DMS53 (cell line): ENCODE results near the gene IL17RE.
"Not testable (repeated sequence)": the region's sequence is repeated elsewhere in the genome, so short reads cannot be mapped to it uniquely, and the experiment has no call there.

Source experiments
- DNase-seq: peaks from one replicate; lab custom pipeline; 2025; lab: John Stamatoyannopoulos, UW

Gene IL17RE

DNA sequence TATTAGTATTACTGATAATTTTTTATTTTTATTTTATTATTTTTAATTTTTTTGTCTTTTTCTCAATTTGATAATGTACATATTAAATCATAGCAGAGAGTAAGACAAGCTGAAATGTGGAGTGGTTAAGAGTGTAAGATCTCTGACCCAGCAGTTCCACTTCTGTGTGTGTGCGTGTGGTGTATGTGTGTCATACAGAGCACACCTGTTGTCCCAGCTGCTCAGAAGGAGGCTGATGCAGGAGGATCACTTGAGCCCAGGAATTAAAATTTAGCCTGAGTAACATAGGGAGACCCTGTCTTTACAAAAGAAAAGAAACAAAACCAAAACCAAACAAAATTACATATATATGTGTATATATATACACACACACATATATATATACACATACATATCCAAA is 21.2 kb upstream of the IL17RE start:
- peak; percentile 59 for DNase-seq

DNA sequence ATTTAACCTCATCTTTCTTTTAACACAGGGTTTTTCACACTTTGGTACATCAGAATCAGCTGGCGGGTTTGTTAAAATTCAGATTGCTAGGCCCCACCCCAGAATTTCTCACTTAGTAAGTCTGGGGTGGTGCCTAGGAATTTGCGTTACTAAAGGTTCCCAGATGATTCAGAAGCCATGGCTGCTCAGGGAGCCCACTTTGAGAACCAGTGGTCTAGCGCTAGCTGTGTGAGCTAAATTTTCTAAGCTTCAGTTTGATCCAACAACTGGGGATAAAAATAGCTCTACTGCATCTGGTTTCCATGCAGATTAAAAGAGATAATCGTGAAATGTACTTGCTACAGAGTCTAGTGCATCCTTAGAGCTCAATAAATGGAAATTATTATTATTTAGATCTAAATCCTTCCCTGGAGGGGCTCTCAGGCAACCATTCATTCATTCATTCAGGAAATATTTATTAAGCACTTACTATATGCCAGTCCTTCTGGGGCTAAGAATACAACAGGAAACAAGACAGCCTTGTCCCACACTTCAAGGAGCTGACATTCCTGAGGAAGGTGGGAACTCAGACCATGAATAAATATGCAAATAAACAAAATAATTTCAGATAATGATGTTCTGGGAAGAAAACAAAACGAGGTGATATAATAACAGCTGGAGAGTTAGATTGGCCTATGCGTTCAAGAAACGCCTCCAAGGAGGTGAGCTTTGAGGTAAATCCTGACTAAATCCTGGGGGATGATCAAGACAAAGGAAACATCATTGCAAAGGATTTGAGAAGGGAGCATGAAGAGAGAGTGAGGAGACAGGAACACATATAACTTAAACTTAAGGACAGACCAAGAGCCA is 18.7 kb upstream of the IL17RE start:
- DNase-seq = no peak

DNA sequence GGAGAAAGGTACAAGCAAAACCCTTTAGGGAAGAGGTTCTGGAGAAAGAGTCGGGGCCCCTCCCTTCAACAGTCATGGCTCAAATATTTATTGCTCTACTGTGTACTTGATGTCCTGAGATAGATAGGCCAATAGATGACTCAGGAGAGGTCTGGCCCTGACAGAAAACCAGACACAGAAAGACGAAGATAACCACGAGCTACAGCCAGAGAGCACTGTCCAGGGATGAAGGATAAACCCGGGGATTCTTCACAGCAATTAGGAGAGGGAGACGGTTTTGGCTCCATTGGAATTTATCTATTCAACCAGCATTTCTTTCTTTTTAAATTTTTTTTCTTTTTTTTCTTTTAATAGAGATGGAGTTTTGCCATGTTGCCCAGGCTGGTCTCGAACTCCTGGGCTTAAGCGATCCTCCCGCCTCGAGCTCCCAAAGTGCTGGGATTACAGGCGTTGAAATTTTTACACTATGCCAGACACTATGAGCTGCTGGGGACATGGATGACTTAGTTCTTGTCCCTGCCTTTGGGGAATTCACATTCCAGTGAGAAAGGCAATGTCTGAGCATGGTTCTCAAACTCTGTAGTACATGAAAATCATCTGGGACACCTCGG is 18.0 kb upstream of the IL17RE start:
- DNase-seq = peak; percentile 7

DNA sequence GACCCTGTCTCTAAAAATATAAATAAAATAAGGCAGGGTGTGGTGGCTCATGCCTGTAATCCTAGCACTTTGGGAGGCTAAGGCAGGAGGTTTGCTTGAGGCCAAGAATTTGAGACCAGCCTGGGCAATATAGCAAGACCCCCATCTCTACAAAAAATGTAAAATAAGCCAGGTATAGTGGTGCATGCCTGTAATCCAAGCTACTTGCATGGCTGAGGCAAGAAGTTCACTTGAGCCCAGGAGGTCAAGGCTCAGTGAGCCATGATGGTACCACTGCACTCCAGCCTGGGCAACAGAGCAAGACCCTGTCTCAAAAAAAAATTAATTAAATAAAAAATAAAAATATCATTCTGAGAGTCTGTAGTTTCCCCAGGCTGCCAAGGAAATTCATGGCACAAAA is 16.3 kb upstream of the IL17RE start:
- no peak for DNase-seq

DNA sequence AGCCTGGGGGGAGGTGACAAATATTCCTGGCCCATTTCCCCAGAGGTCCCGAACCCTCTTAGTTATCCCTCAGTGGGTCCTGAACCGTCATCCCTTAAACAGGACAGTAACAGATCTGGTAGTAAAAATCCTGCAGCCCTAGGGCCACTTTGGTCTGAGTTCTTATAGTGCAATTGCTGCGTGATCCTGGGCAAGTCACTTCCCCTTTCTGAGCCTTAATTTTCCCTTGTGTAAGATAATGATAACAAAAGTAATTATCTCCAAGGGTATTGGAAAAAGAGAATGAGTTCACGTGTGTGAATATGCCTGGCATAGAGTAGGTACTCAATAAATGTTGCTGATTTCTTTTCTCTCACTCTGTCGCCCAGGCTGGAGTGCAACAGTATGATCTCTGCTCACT is 15.2 kb upstream of the IL17RE start:
- no peak for DNase-seq

DNA sequence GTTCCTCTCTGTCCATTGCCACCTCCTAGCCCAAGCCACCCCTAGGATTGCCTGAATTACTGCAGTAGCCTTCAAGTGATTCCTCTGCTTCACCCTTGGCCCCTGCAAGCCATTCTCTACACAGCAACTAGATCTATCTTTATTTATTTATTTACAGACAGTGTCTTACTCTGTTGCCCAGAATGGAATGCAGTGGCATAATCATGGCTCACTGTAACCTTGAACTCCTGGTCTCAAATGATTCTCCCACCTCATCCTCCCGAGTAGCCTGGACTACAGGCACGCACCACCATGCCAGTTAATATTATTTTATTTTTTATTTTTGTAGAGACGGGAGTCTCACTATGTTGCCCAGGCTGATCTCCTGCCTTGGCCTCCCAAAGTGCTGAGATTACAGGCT is 14.1 kb upstream of the IL17RE start:
- DNase-seq = no peak

DNA sequence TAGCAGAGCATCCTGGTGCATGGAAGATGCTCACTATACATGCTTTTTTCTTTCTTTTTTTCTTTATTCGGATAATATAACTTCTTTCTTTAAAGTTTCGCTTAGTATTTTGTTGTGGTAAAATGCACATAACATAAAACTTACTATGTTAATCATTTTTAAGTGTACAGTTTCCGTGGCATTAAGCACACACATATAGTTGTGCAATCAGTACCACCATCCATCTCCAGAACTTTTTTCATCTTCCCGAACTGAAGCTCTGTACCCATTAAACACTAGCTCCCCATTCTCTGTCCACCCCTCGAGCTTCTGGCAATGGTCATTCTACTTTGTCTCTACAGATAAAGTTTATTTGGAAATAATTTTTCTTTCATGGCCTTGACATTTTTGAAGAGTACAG is 13.2 kb upstream of the IL17RE start:
- DNase-seq = no peak

DNA sequence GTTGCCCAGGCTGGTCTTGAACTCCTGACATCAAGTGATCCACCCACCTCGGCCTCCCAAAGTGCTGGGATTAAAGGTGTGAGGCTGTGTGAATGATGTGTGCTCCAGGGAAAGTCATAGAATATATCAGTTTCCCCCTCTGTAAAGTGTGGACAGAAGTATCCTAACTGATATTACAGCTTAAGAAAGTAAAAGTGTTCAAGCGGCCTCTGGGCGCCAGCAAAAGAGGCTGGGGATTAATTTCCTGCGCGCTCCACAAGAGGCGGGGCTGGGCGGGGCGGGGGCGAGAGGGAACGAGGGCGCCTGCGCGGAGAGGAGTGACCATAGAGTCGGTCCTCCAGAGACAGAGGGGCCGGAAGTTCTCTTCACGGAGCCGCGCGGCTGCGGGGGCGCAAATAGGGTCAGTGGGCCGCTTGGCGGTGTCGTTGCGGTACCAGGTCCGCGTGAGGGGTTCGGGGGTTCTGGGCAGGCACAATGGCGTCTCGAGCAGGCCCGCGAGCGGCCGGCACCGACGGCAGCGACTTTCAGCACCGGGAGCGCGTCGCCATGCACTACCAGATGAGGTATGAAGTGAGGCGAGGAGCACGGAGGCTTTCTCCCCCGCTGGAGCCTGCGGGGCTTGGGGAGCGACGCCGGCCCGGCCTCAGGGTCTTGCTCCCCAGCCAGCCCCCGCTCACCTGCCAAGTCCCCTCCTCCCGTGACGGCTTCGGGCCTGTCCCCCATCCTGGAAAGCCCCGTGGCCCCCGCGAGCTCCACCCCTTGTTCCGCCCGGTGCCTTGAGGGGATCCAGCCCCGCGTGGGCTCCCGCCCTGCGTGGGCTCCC is 12.2 kb upstream of the IL17RE start, which contains the start of gene JAGN1:
JAGN1 (plus strand) TSS at position 362 of the 823 bp plus-strand sequence; CDS start at position 475, 113 bp downstream.
- DNase-seq = peak; percentile 78

DNA sequence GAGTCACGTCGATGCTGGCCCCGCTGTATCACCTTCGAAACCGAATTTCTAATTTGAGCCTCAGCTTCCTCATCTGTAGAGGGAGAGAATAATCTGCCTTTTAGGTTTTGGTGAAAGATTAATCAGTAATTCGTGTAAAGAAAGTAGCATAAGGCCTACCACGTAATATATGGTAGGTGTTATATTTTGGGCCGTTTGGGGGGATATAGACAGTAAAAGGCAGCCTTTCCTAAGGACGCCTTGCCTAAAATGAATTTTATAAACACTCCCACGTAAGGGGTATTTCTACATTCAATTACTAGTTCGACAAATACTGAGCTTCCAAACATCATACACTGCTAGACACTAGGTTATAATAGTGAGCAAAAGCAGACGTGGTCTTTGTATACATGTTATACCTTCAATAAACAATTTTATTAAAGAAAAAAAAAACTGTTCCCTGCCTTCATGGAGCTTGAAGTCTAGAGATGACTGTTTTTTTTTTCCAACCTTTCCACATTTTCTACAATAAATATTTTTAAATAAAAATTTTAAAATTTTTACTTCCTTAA is 11.5 kb upstream of the IL17RE start:
- DNase-seq = no peak

DNA sequence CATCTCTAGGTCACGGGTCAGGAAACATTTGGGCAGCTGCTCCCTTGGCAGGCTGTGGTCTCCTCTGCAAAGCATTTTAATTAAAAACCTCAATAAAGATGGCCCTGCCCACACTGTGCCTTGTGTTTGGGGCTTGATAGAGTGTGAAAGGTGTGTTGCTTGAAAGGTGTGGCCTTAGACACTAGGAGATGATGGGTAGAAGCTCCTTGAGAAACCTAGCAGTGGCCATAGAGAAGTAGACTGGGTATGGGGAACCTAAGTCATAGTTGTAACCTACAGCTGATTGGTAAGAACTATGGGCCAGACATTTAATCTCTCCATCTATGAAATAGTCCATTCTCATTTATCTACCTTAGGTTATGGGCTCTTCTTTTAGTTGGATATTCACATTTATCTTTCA is 8.9 kb upstream of the IL17RE start:
- DNase-seq = no peak

DNA sequence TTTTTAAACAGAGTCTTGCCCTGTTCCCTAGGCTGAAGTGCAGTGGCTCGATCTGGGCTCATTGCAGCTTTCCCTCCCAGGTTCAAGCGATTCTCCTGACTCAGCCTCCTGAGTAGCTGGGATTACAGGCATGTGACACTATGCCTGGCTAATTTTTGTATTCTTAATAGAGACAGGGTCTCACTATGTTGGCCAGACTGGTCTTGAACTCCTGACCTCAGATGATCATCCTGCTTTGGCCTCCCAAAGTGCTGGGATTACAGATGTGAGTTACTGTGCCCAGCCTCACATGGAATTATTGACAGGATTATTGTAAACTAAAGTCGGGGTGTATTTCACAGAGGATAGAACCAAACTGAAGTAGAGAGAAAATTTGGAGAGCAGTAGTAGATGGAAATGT is 6.9 kb upstream of the IL17RE start:
- not testable (repeated sequence) for DNase-seq

DNA sequence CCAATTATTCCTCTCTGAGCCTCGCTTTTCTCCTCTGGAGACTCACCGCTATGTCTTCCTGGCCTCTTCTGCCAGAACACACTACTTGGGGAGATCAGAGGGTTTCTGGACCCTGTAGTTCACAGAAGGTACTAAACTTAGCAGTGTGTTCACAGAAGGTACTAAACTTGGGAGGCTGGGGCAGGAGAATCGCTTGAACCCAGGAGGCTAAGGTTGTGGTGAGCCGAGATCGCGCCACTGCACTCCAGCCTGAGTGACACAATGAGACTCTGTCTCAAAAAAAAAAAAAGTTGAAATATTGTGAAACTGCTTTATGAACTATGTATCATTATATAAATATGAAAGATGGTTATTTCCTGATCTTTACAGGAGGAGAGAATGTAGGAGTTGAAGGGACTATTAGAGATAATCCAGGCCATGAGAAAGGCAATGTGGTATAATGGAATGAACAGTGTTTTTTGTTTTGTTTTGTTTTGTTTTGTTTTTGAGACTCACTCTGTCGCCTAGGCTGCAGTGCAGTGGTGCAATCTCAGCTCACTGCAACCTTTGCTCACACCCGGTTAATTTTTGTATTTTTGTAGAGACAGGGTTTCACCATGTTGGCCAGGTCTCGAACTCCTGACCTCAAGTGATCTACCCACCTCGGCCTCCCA is 5.8 kb upstream of the IL17RE start:
- not testable (repeated sequence) for DNase-seq

DNA sequence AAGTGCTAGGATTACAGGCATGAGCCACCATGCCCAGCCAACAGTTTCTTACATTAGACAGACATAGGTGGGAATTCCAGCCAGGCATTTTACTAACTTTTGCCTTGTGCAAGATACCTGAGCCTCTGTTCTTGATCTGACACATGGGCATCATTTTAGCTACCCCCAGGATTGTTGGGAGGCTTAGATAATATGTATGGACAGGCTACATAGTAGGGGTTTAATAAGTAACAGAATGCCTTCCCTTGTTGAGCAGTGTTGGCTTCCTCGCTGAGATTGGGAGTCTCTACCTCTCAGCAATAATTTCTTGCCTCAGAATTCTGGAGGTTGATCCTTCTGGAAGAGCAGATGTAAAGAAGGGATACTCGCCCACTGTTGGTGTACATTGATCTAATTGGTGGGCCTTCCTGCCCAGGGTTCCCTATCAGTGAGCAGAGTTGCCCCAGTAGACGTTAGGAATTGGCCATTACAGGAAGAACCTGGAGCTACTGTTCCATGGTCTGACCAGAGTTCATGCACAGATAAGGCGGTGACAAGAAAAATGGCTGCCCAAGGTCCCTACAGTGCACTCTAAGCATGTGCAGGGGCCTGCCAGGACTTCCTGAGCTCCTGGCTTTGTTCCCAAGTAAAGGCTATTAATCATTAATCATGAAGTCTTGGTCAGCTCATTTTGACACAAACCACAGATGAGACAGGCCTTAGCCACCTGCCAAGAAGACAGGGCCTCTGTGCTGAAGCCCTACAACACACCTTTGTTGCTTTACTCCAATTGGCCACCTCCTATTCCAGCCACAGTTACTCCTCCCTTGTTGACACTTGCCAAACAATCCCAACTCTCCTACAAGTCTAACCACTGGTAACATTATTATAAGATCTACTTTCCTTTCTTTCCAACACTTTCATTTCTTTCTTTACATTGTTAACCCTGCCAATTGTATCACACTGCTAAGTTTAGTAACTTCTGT is 5.0 kb upstream of the IL17RE start:
- peak; percentile 83 for DNase-seq

DNA sequence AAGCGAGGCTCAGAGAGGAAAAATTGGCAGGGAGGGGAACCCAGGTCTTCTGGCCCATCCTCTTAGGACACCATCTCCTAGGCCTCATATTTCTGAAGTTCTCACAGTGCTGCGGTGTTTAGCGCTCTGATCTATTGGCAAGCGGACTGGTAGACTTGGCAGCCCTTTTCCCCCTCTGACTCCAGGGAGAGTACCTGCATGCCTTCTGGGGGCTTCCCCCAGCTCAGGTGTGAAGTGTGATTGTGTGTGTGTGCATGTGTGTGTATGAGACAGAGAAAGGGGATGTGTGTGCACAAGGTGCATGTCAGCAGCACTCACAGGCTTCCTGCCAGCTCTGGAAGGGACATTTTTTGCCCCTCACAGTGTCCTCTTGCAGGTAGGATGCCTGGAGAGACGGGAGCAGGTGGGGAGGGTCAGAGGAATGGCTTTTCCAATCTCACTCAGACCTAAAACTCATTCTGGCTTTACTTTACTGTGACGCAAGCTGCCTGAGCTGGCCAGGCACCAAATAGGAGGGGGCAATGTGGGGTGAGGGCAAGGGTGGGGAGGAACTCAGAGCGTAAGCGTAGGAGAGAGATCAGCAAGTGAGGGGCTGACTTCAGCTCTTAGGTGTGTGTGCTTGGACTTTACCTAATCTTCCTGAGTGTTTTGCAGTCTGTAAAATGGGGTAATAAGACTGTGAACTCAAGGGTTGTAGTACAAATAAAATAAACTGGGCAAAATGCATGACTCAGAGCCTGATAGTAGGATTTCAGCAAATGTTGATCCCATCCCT is 4.0 kb upstream of the IL17RE start:
- DNase-seq = no peak

DNA sequence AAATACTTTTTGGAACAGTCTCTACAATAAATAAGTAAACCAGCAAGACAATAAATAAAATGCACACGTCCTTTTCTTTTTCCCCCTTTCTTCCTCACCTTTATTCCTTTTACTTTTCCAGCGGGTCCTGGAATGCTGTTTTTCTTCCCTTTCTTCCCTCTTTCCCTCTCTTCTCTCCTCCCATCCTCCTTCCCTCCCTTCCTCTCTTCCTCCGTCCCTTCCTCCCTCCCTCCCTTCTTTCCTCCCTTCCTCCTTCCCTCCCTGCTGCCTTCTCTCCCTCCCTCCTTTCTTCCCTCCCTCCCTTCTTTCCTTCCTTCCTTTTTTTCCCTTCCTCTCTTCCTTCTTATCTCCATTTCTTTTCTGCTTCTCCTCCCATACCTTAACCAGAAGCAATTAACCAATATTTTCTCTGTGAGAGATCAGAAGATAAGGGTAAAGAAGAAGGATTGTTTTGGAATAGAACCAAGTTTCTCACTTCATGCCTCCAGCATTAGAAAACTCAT is 3.3 kb upstream of the IL17RE start:
- DNase-seq = no peak

DNA sequence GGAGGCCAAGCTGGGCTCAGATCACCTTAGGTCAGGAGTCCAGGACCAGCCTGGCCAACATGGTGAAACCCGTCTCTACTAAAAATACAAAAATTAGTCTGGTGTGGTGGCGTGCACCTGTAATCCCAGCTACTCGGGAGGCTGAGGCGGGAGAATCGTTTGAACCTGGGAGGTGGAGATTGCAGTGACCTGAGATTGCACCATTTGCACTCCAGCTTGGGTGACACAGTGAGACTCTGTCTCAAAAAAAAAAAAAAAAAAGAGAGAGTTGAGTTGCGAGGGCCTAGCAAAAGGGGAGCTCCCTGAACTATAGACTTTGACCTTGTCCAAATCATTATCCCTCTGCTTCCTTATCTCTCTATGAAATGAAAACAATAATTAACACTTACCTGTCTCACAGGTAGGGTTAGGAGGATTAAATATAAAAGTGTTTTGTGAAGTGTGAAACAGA is 1.7 kb upstream of the IL17RE start:
- DNase-seq = not testable (repeated sequence)

DNA sequence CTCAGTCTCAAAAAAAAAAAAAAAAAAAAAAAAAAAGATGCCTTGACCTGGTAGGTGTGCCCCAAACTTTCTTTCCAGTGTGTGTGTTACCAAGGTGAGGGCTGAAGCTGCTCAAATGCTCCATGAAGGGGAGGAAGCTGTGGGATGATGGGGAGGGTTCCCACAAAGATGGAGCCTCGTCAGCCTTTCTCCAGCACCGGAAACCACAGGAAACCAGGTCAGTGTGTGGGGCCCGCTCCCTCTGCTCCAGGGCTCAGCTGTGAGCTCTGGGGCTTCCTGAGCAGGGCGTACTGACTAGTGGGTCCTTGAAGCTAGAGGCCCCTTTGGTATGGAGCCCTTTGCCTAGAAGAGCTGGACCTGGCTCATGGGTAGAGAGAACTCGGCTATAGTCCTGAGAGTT is 681 bp upstream of the IL17RE start:
- no peak for DNase-seq

DNA sequence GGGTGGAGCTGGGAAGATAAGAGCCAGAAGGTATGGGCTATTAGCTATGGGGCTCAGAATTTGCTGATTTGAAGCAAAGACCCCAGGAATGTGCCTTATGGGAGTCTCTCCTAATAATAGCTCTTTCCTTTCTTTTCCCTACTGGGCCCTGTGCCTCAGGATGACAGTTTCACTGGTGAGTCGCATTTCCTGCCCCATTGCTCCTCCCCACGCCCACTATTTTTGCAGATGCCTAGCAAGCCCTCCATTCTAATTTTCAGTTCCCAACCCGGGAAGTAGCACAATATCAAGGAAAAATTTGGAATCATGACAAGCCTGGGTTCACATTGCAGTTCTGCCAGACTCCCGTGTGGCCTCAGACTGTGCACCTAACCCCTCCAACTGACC is 583 bp downstream of the IL17RE start:
- DNase-seq = peak; percentile 5

DNA sequence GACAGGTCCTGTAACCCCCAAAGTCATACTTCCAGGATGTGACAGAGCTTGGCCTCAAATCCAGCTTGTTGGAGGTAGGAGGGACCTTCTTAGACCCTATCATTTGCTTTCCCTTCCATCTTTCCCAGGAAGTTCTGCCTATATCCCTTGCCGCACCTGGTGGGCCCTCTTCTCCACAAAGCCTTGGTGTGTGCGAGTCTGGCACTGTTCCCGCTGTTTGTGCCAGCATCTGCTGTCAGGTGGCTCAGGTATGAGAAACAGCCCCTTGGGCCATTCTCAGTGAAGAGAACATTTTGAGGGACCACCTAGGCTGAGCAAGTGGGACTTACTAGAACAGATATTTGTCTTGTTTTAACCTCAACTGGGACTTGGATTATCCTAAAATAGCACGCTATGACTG is 1.3 kb downstream of the IL17RE start:
- no peak for DNase-seq

DNA sequence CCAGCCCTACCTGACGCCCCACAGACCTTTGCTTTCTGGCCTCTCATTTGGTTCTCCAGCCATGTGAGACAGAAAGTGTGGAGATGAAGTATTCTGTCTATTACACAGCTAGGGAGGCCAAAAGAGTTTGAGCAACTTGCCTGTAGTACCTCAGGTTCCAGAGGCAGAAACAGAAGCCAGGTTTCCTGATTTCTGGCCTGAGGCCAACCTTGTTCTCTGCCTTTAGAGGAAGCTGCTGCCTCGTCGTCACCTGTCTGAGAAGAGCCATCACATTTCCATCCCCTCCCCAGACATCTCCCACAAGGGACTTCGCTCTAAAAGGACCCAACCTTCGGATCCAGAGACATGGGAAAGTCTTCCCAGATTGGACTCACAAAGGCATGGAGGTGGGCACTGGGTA is 3.8 kb downstream of the IL17RE start:
- DNase-seq = no peak
